MM.1S (cell line): Measurements from ENCODE around the gene TDRD1.

Experiments used
- DNase-seq: peaks from one replicate; pipeline ENCODE4 v3.0.0-alpha.2; 2015
- H2AFZ ChIP-seq: fragments of 300-600 bp; sonication (generic); 2 replicates; pipeline ENCODE4 v1.6.0; 2016; ENCODE audit warnings: antibody characterized with exemption, low read length
- H3F3A ChIP-seq: fragments of 300-600 bp; sonication (generic); 2 replicates; pipeline ENCODE4 v1.6.1; 2016; ENCODE audit warnings: mild to moderate bottlenecking, antibody characterized with exemption, low read length, moderate library complexity, mixed read lengths; ENCODE audit not compliant: insufficient read depth
- H3K27ac ChIP-seq: fragments of 300-600 bp; sonication (generic); 2 replicates; pipeline ENCODE4 v1.5.1; 2016; ENCODE audit warnings: mild to moderate bottlenecking, low read length
- H3K27me3 ChIP-seq: fragments of 300-600 bp; sonication (generic); replicated peaks from 2 replicates; pipeline ENCODE4 v1.6.0; 2016; ENCODE audit warnings: low read length; ENCODE audit not compliant: insufficient read depth
- H3K36me3 ChIP-seq: fragments of 300-600 bp; sonication (generic); replicated peaks from 2 replicates; pipeline ENCODE4 v1.6.1; 2016; ENCODE audit warnings: mild to moderate bottlenecking, low read length, mixed read lengths; ENCODE audit not compliant: insufficient read depth
- H3K4me1 ChIP-seq: fragments of 300-600 bp; sonication (generic); 2 replicates; pipeline ENCODE4 v1.6.1; 2016; ENCODE audit warnings: low read length, mixed read lengths
- H3K4me2 ChIP-seq: fragments of 300-600 bp; sonication (generic); 2 replicates; pipeline ENCODE4 v1.6.0; 2016; ENCODE audit warnings: low read depth, low read length
- H3K4me3 ChIP-seq: fragments of 300-600 bp; sonication (generic); 2 replicates; pipeline ENCODE4 v1.5.1; 2016; ENCODE audit warnings: low read length, mixed read lengths
- H3K79me2 ChIP-seq: fragments of 300-600 bp; sonication (generic); 2 replicates; pipeline ENCODE4 v1.6.1; 2016; ENCODE audit warnings: mixed run types, low read length, mixed read lengths
- H3K9ac ChIP-seq: fragments of 300-600 bp; sonication (generic); 2 replicates; pipeline ENCODE4 v1.6.1; 2016; ENCODE audit warnings: low read length, mixed read lengths
- H3K9me2 ChIP-seq: fragments of 300-600 bp; sonication (generic); replicated peaks from 2 replicates; pipeline ENCODE4 v1.6.1; 2016; ENCODE audit warnings: mild to moderate bottlenecking, low read length, mixed read lengths; ENCODE audit not compliant: insufficient read depth
- H3K9me3 ChIP-seq: fragments of 300-600 bp; sonication (generic); replicated peaks from 2 replicates; pipeline ENCODE4 v1.6.1; 2016; ENCODE audit warnings: mild to moderate bottlenecking, low read length, mixed read lengths; ENCODE audit not compliant: insufficient read depth
- H4K20me1 ChIP-seq: fragments of 300-600 bp; sonication (generic); 2 replicates; pipeline ENCODE4 v1.6.1; 2016; ENCODE audit warnings: mild to moderate bottlenecking, low read length, moderate library complexity, mixed read lengths; ENCODE audit not compliant: insufficient read depth
- EZH2 ChIP-seq: fragments of 300-600 bp; sonication (generic); optimal IDR thresholded peaks from 2 replicates; pipeline ENCODE3; 2017; ENCODE audit warnings: low read depth, mild to moderate bottlenecking, antibody characterized with exemption, low read length, mixed read lengths
- EZH2phosphoT487 ChIP-seq: fragments of 300-600 bp; sonication (generic); IDR thresholded peaks from 2 replicates; pipeline ENCODE4 v1.6.1; 2018; ENCODE audit warnings: antibody characterized with exemption, low read length
- TF ChIP-seq, protein P1 (sequence below): fragments of 300-600 bp; sonication (generic); IDR thresholded peaks from 2 replicates; pipeline ENCODE4 v1.5.1; 2016; ENCODE audit warnings: antibody characterized with exemption, low read length, mixed read lengths

Gene TDRD1

DNA sequence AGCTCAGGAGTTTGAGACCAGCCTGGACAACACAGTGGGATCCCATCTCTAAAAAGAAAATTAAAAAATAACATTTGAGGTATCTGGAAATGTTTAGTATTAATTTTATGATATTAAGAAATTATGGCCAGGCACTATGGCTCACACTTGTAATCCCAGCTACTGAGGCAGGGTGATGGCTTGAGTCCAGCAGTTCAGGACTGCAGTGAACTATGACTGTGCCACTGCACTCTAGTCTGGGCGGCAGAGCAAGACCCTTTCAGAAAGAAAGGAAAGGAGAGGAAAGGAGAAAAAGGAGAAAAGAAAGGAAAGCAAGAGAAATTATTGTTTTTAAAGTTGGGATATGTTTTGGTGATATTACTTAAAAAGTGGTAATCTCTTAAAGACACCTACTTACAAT is 2.6 kb upstream of the TDRD1 start:
- Histone ChIP-seq H3K79me2 (peaks cover 25% of the 10 kb centered on the region), H3K27ac (no peak overlapping the region), H3K9ac (no peak overlapping the region), H3K9me3 (no peaks in the 10 kb centered on the region), H3K36me3 (no peaks in the 10 kb centered on the region), H3F3A (peaks cover 11% of the 10 kb centered on the region), H3K27me3 (no peaks in the 10 kb centered on the region), H3K4me2 (no peak overlapping the region), H4K20me1 (no peaks in the 10 kb centered on the region), H3K4me1 (peaks cover 9% of the 10 kb centered on the region), H3K4me3 (no peak overlapping the region), H2AFZ (no peak overlapping the region), H3K9me2 (no peaks in the 10 kb centered on the region)
- TF ChIP-seq EZH2 (no peak), EZH2phosphoT487 (no peak)
- TF ChIP-seq, protein P1, sequence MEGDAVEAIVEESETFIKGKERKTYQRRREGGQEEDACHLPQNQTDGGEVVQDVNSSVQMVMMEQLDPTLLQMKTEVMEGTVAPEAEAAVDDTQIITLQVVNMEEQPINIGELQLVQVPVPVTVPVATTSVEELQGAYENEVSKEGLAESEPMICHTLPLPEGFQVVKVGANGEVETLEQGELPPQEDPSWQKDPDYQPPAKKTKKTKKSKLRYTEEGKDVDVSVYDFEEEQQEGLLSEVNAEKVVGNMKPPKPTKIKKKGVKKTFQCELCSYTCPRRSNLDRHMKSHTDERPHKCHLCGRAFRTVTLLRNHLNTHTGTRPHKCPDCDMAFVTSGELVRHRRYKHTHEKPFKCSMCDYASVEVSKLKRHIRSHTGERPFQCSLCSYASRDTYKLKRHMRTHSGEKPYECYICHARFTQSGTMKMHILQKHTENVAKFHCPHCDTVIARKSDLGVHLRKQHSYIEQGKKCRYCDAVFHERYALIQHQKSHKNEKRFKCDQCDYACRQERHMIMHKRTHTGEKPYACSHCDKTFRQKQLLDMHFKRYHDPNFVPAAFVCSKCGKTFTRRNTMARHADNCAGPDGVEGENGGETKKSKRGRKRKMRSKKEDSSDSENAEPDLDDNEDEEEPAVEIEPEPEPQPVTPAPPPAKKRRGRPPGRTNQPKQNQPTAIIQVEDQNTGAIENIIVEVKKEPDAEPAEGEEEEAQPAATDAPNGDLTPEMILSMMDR = no peak
- DNase-seq = no peak

DNA sequence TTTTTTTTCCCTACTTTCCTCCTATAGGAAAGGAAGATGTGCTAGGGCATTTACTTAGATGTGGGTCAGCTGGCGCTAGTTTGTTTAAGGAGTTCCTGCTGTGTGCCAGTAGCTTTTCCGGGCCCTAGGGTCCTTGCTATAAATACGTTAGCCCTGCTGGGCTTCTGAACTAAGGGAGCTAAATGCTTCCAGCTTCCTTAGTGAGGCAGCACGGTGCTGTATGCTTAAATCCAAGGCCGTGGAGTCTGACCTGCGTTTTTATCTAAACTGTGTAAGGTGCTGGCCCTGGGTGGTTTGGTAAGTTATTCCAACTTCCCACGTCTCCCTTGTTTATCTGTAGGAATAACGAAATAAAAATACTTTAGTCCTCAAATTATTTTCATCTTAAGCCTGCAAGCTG is 594 bp downstream of the TDRD1 start:
- H3K27me3 ChIP-seq = no peaks in the 10 kb centered on the region
- H3K4me3 ChIP-seq = no peak overlapping the region
- DNase-seq = no peak
- H3K36me3 ChIP-seq = no peaks in the 10 kb centered on the region
- no peaks in the 10 kb centered on the region for H4K20me1 ChIP-seq
- H2AFZ ChIP-seq = no peak overlapping the region
- peaks cover 6% of the 10 kb centered on the region for H3F3A ChIP-seq
- no peak overlapping the region for H3K27ac ChIP-seq
- H3K79me2 ChIP-seq = no peaks in the 10 kb centered on the region
- H3K9me3 ChIP-seq = no peaks in the 10 kb centered on the region
- H3K9me2 ChIP-seq = no peaks in the 10 kb centered on the region
- H3K9ac ChIP-seq = no peak overlapping the region
- no peak overlapping the region for H3K4me2 ChIP-seq
- H3K4me1 ChIP-seq = no peaks in the 10 kb centered on the region
- TF ChIP-seq, protein P1 = no peak
- no peak for TF ChIP-seq EZH2phosphoT487
- no peak for TF ChIP-seq EZH2

DNA sequence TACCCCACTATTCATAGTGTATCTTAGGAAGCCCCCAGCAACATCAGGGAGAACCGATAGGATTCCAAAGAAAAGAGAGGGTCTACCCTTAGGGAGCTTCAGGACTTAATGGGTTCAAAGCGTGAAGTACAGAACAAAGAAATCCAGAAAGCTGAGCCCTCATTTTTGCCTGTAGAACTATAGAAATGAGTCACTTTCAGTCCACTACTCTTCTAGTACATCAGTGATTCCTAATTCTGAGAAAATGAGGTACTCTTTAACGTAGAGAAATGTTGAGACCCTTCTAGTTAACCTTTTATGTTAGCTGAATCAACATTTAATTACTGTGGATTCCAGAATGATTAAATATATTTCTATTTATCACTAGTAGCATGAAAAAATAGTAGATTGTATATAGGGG is 1.8 kb downstream of the TDRD1 start:
- Histone ChIP-seq H4K20me1 (no peaks in the 10 kb centered on the region), H3K9me2 (no peaks in the 10 kb centered on the region), H3K4me1 (no peaks in the 10 kb centered on the region), H2AFZ (no peak overlapping the region), H3K79me2 (no peaks in the 10 kb centered on the region), H3K4me2 (no peak overlapping the region), H3K27me3 (no peaks in the 10 kb centered on the region), H3K27ac (no peak overlapping the region), H3K9me3 (no peaks in the 10 kb centered on the region), H3F3A (no peaks in the 10 kb centered on the region), H3K9ac (no peak overlapping the region), H3K4me3 (no peak overlapping the region), H3K36me3 (no peaks in the 10 kb centered on the region)
- no peak for DNase-seq
- no peak for TF ChIP-seq EZH2phosphoT487
- TF ChIP-seq, protein P1 = no peak
- no peak for TF ChIP-seq EZH2

DNA sequence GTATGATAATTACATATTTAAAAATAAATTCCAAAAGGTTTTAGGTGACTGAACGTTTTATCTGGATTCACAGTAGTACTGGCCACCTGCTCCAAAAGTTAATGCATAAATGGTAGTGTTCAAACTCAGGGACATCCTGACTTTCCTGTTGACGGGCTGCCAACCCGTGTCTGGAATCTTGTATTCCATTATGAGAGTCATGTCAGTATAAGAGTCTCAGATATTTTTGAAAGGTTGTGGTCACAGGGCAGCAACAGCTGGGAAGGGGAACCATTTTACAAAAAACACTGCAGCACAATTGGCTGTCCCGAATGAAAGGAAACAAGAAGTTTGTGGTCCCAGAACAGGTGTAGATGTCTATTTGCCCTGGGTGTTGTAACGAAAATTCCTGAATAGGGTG is 2.8 kb downstream of the TDRD1 start:
- no peaks in the 10 kb centered on the region for H4K20me1 ChIP-seq
- no peaks in the 10 kb centered on the region for H3K4me1 ChIP-seq
- no peak overlapping the region for H2AFZ ChIP-seq
- TF ChIP-seq, protein P1 = no peak
- TF ChIP-seq EZH2 = no peak
- TF ChIP-seq EZH2phosphoT487 = no peak
- no peak overlapping the region for H3K27ac ChIP-seq
- no peak overlapping the region for H3K9ac ChIP-seq
- H3K36me3 ChIP-seq = no peaks in the 10 kb centered on the region
- H3K4me3 ChIP-seq = no peak overlapping the region
- H3K4me2 ChIP-seq = no peak overlapping the region
- no peak for DNase-seq
- H3K9me3 ChIP-seq = no peaks in the 10 kb centered on the region
- H3F3A ChIP-seq = no peaks in the 10 kb centered on the region
- H3K27me3 ChIP-seq = no peaks in the 10 kb centered on the region
- H3K79me2 ChIP-seq = no peaks in the 10 kb centered on the region
- H3K9me2 ChIP-seq = no peaks in the 10 kb centered on the region
